Gastrocnemius medialis (tissue), 4 donors: ENCODE results near the gene SAMMSON. TPM values are rescaled to one million over a fixed set of nuclear protein-coding genes. Genes with fewer than 3 reads are reported as not detected.

Source experiments
- ATAC-seq, 2 donors: fragments of 150-250 bp; one replicate each; pipeline ENCODE4 v1.9.1; 2016
- DNase-seq, 2 donors: peaks; one replicate each; pipeline ENCODE4 v3.0.0-alpha.2; 2019
- H3K27ac ChIP-seq, 4 donors: fragments of 200-600 bp; sonication (generic); 1 replicate in 1 of 4; 2 replicates in 3 of 4; pipeline ENCODE4 v1.5.1; 2016 to 2018; ENCODE audit warnings: mild to moderate bottlenecking in 2 of 4, moderate library complexity in 1 of 4
- H3K27me3 ChIP-seq, 3 donors: fragments of 200-600 bp; sonication (generic) in 2 of 3; 1 replicate in 1 of 3; 2 replicates in 2 of 3; pipeline versions ENCODE4 v1.5.1 to v1.6.0; 2016 to 2019; ENCODE audit warnings: mild to moderate bottlenecking in 1 of 3, moderate library complexity in 1 of 3
- H3K36me3 ChIP-seq, 2 donors: fragments of 200-600 bp; sonication (generic) in 1 of 2; one replicate each; pipeline ENCODE4 v1.5.1; 2017 to 2018
- H3K4me1 ChIP-seq, 2 donors: fragments of 200-600 bp; sonication (generic) in 1 of 2; one replicate each; pipeline ENCODE4 v1.5.1; 2016 to 2017; ENCODE audit warnings: mild to moderate bottlenecking in 2 of 2
- H3K4me3 ChIP-seq, 4 donors: fragments of 200-600 bp; sonication (generic) in 3 of 4; 1 replicate in 1 of 4; 2 replicates in 3 of 4; pipeline ENCODE4 v1.5.1; 2016 to 2019; ENCODE audit warnings: mild to moderate bottlenecking in 2 of 4
- H3K9me3 ChIP-seq, 3 donors: fragments of 200-600 bp; sonication (generic) in 2 of 3; 1 replicate in 1 of 3; 2 replicates in 2 of 3; pipeline ENCODE4 v1.5.1; 2016 to 2019
- POLR2A ChIP-seq, 2 donors: fragments of 450-650 bp; IDR thresholded peaks; one replicate each; pipeline ENCODE4 v1.6.1; 2017; ENCODE audit warnings: antibody characterized with exemption in 2 of 2, mild to moderate bottlenecking in 2 of 2, moderate library complexity in 2 of 2
- in situ Hi-C, 4 donors: fragments of 200-750 bp; cut with MboI; loops; one replicate each; pipeline versions ENCODE4 v1.15.0 to v1.8.0; 2017; ENCODE audit warnings: low sequenced_read_pairs in 4 of 4
- intact Hi-C: fragments of 100-400 bp; cut with DNase I; formaldehyde crosslinking; loops from one replicate; pipeline ENCODE4 v1.15.1; 2023; ENCODE audit warnings: low total_unique reads
- total RNA-seq, 4 donors: library from RNA; depleted of rRNA; stranded (reverse); fragments of >200 nt; gene quantifications; one replicate each; pipeline versions ENCODE4 v1.1.0 to v1.2.3, GENCODE V29; 2016
- TF ChIP-seq, protein P1 (sequence below), 5 experiments: fragments of 450-650 bp in 3 of 5; fragments of 200-600 bp in 2 of 5; sonication (generic) in 2 of 5; IDR thresholded peaks in 4 of 5; conservative IDR thresholded peaks in 1 of 5; 1 replicate in 4 of 5; 2 replicates in 1 of 5; pipeline ENCODE4 v1.5.1; 2016 to 2019; ENCODE audit warnings: antibody characterized with exemption in 5 of 5, mild to moderate bottlenecking in 3 of 5, moderate library complexity in 3 of 5

Gene SAMMSON
- total RNA-seq, 4 donors from 2014 or later: not detected

DNA sequence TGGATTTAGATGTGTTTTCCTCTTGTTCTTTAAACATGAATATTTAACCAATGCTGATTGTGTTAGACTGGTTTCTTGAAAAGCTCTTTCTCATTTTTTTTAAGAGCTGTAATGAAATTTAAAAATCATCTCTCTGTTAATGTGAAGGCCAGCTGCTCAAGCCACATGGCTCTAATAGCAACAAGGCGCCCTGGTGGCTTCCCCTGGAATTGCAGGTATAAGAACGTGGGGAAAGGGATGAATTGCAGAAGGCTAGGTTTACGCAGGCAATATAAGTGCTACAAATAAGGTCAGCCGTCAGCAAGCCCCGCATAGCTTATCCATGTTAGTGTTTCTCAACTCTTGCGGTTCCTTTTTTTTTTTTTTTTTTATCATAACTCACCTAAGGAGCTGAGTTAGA, 108.5 kb downstream of the SAMMSON start:
- Histone ChIP-seq H3K36me3 (no peaks in the 10 kb centered on the region), H3K4me3 (no peak overlapping the region), H3K4me1 (no peaks in the 10 kb centered on the region), H3K9me3 (no peaks in the 10 kb centered on the region), H3K27me3 (no peaks in the 10 kb centered on the region), H3K27ac (no peak overlapping the region)
- DNase-seq (no peak), ATAC-seq (no peak)
- intact Hi-C loops: no loop called here
- TF ChIP-seq, protein P1, sequence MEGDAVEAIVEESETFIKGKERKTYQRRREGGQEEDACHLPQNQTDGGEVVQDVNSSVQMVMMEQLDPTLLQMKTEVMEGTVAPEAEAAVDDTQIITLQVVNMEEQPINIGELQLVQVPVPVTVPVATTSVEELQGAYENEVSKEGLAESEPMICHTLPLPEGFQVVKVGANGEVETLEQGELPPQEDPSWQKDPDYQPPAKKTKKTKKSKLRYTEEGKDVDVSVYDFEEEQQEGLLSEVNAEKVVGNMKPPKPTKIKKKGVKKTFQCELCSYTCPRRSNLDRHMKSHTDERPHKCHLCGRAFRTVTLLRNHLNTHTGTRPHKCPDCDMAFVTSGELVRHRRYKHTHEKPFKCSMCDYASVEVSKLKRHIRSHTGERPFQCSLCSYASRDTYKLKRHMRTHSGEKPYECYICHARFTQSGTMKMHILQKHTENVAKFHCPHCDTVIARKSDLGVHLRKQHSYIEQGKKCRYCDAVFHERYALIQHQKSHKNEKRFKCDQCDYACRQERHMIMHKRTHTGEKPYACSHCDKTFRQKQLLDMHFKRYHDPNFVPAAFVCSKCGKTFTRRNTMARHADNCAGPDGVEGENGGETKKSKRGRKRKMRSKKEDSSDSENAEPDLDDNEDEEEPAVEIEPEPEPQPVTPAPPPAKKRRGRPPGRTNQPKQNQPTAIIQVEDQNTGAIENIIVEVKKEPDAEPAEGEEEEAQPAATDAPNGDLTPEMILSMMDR (IDR thresholded peaks at IDR 0.05 in 4 of 5, conservative IDR thresholded peaks at IDR 0.05 in 1 of 5): no peak
- TF ChIP-seq POLR2A (IDR thresholded peaks at IDR 0.05): no peak
- in situ Hi-C loops: no loop called here

DNA sequence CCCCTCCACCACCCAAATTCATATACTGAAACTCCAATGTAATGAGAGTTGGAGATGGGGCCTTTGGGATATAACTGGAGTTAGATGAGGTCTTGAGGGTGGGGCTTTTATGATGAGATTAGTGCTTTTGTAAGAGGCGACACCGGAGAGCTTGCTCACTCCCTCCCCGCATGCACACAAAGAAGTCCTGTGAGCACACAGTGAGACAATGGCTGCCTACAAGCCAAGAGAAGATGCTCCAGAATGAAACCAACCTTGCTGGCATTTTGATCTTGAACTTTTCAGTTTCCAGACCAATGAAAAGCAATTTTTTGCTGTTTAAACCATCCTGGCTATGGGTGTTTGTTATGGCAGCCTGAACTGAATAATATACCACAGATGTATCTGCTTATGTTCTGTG, 109.0 kb downstream of the SAMMSON start:
- no peak for DNase-seq
- intact Hi-C loops: no loop called here

DNA sequence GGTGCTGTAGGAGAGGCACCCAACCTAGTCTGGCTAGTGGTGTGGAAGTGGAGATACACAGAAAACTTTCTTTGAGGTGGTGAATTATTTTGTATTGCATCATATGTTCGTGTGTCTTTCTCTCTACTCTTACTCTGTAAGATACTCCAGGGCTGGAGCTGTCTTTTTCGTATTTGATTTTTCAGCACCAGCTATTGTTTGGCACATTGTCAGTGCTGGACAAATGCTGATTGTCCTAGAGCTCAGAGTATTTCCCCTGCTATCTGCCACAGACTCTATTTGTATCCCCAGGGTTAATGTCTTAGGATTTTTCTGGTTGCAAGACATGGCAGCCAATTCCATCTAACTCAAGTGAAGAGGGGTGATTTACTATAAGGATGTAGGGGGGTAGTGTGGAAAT, 110.5 kb downstream of the SAMMSON start:
- TF ChIP-seq POLR2A (IDR thresholded peaks at IDR 0.05): no peak
- TF ChIP-seq, protein P1 (IDR thresholded peaks at IDR 0.05 in 4 of 5, conservative IDR thresholded peaks at IDR 0.05 in 1 of 5): no peak
- Histone ChIP-seq H3K27ac (no peak overlapping the region), H3K36me3 (no peaks in the 10 kb centered on the region), H3K27me3 (no peaks in the 10 kb centered on the region), H3K4me1 (no peaks in the 10 kb centered on the region), H3K9me3 (no peaks in the 10 kb centered on the region), H3K4me3 (no peak overlapping the region)
- in situ Hi-C loops: no loop called here
- no peak for ATAC-seq
- DNase-seq: no peak
- intact Hi-C loops: no loop called here

More for the DNA sequence above, 109.0 kb downstream of the SAMMSON start:
- no peaks in the 10 kb centered on the region for H3K36me3 ChIP-seq
- ATAC-seq: no peak
- no peaks in the 10 kb centered on the region for H3K4me1 ChIP-seq
- no peaks in the 10 kb centered on the region for H3K9me3 ChIP-seq
- H3K4me3 ChIP-seq: no peak overlapping the region
- TF ChIP-seq, protein P1 (IDR thresholded peaks at IDR 0.05 in 4 of 5, conservative IDR thresholded peaks at IDR 0.05 in 1 of 5): no peak
- TF ChIP-seq POLR2A (IDR thresholded peaks at IDR 0.05): no peak
- in situ Hi-C loops: no loop called here
- H3K27ac ChIP-seq: no peak overlapping the region
- no peaks in the 10 kb centered on the region for H3K27me3 ChIP-seq

DNA sequence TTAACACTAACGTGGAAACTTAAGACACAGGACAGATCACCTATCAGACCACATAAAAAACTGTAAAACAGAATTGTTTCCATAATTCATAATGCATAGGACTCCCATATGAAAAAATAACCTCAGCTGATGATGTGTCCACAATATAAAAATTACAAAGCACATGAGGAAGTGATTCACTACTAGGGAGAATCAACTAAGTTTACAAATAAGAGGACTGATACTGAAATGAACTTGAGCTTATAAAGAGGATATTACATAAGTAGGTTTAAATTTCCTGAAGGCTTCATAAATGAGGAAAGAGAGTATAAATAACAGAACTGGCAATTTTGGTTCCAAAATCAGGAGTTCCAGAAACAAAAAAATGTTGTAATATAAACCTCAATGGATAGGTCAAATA, 111.9 kb downstream of the SAMMSON start:
- no peak overlapping the region for H3K4me3 ChIP-seq
- H3K27ac ChIP-seq: no peak overlapping the region
- TF ChIP-seq POLR2A (IDR thresholded peaks at IDR 0.05): no peak
- TF ChIP-seq, protein P1 (IDR thresholded peaks at IDR 0.05 in 4 of 5, conservative IDR thresholded peaks at IDR 0.05 in 1 of 5): no peak
- intact Hi-C loops: no loop called here
- H3K27me3 ChIP-seq: no peaks in the 10 kb centered on the region
- H3K9me3 ChIP-seq: no peaks in the 10 kb centered on the region
- H3K36me3 ChIP-seq: no peaks in the 10 kb centered on the region
- in situ Hi-C loops: no loop called here
- ATAC-seq (no peak), DNase-seq (no peak)
- H3K4me1 ChIP-seq: no peaks in the 10 kb centered on the region

DNA sequence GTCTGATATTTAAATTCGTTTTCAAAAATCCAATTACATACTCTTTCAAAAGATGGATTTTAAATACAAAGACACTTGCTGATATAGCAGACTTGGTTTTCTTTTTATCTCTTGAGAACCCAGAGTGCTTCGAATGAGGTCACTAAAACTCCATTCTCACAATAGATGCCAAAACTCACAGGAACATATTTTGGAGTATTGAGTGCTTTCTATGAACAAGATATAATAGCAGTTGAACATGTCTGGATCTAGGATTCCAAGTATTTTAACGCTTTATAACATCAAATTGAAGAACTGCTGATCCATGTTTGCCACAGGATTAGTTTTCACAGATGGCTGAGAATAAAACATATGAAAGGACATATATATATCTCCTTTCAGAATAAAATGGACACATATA, 113.2 kb downstream of the SAMMSON start:
- no peak for TF ChIP-seq POLR2A (IDR thresholded peaks at IDR 0.05)
- TF ChIP-seq, protein P1 (IDR thresholded peaks at IDR 0.05 in 4 of 5, conservative IDR thresholded peaks at IDR 0.05 in 1 of 5): no peak
- Histone ChIP-seq H3K27me3 (no peaks in the 10 kb centered on the region), H3K36me3 (no peaks in the 10 kb centered on the region), H3K9me3 (no peaks in the 10 kb centered on the region), H3K27ac (no peak overlapping the region), H3K4me1 (no peaks in the 10 kb centered on the region), H3K4me3 (no peak overlapping the region)
- intact Hi-C loops: no loop called here
- in situ Hi-C loops: no loop called here
- DNase-seq (no peak), ATAC-seq (no peak)
